GM19035 (cell line): ENCODE measurements around the gene ACACA.

Source experiments
- ATAC-seq: cut with Tn5 transposase; IDR thresholded peaks from one replicate; pipeline ENCODE4 v1.9.1; 2021; ENCODE audit not compliant: unreplicated experiment

ACACA gene

GRCh38 chr17:37109106-37109505 lies 297.5 kb downstream of the ACACA start:
- no peak for ATAC-seq

DNA sequence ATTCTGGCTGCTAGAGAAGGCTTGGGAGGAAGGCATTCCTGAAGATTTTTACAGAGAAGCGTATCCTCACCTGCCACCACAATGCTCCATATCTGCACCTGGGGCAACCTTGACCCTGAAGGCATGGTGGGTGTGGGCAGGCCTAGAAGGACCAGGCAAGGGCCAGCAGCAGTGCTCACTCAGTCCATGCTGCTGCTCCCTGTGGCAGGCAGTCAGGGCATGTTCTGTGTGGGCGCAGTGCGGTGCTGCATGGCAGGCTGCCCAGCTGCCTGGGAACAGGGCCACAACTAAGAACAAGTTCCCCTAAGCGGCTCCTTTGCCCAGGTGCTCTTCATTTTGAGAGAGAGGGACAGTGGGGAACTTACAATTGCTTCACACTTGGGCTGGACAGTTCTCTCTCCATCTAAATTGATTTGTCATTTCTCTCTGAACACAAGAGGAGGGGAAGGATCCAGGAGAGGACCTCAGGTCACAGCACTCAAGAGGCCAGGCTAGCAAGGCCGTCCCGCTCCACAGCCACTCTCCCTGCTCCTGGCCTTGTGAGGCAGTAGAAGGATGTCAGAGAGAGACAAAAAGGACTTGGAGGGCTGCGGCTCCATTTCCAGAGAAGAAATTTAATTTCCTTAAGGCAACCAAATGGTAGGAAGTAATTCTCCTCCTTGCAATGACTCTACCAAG lies 299.1 kb downstream of the ACACA start:
- ATAC-seq = no peak

DNA sequence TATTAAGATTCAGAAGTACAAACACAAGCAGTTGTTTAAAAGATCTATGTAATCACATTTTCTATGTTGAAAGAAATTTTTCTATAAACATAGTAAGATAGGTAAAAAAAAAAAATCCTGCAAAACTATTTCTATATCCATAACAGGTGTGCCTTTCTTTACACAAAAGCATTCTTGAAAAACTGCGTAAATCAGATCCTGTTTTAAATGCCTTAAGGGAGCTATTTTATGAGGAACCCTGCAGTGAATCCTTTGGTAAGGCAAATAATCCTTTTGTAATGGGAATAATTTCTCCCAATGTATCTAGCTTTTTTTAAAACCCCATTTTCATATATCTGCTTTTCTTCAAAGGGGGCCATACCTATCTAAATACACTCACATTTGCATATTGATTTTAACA lies 300.6 kb downstream of the ACACA start:
- no peak for ATAC-seq

- no peak for ATAC-seq
Observed at GRCh38 chr17:37103231-37103630, 303.4 kb downstream of the ACACA start.

- ATAC-seq = no peak
Observed at GRCh38 chr17:37101306-37101705, 305.3 kb downstream of the ACACA start.

- no peak for ATAC-seq
Observed at GRCh38 chr17:37100231-37100630, 306.4 kb downstream of the ACACA start.

- no peak for ATAC-seq
Observed at GRCh38 chr17:37098910-37099664, 307.5 kb downstream of the ACACA start.

DNA sequence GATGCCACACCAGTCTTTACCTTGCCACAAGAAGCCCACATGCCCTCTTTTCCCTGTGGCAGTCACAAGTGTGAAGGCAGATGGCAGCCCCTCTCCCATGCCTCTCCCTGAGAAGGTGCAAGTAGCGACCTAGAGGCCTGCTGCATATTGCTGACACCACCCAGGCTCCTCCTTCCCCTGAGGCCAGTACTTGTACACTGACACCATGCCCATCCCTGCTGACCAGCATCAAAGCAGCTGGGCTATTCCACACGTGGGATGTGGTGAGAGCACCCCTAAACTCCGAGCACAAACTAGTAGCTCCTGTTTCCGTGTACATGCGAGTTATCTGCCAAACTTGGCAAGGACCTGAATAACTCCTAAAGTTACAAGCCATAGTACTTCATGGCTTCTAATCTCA lies 308.5 kb downstream of the ACACA start:
- ATAC-seq = no peak

DNA sequence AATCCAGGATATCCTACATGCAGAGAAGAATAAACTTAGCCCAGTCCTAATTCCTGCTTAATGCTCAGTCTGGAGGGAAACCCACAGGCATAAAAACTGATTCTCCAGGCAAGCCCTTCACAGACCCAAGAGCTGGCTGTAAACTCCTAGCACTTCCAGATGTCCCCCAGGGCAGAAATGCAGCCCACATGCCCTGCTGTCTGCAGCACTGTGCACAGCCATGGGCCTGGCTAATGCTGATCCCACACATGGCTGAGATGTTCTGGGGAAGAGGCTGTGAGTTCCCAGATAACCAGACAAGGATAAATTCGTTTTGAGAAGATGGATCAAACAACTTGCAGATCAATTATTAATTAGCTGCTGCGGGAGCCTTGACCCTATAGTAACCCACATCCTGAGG lies 309.5 kb downstream of the ACACA start:
- ATAC-seq = no peak

DNA sequence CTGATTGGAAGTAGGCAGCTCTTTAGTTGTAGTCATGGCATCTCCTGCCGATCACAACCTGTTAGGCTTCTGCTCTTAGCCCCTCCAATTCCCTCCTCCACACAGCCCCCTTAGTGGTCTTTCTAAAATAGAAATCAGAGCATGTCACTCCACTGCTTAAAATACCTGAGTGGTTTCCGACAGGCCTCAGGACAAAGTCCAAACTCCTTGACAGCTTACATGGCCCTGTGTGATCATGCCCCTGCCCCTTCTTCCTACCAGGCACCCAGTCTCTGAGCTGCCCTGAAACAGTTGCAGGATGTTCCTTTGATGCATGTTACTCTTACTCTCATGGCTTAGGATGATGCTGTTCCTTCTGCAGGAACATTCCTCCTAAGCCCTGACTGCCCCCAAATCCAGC lies 310.6 kb downstream of the ACACA start:
- ATAC-seq = no peak

GRCh38 chr17:37094391-37094790 lies 312.2 kb downstream of the ACACA start:
- no peak for ATAC-seq

DNA sequence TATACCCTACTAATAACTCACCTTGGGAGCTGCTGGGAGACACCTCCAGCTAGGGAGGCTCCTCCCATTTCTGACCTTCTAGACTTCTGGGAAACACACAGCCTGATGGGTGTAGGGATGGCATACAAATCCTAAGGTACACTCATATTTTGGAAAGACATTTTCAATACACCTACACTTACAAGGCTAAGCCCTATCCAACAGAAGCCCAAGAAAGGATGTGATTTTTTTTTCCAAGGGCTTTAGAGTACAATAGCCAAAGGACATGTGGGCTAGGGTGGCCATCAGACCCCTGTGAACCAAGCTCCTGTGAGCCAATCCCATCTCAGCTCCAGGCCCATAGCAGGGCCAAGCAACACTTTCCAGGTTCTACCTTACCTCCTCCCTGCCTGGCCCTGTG lies 313.9 kb downstream of the ACACA start:
- no peak for ATAC-seq

GRCh38 chr17:37092071-37092470 lies 314.6 kb downstream of the ACACA start:
- ATAC-seq = no peak

DNA sequence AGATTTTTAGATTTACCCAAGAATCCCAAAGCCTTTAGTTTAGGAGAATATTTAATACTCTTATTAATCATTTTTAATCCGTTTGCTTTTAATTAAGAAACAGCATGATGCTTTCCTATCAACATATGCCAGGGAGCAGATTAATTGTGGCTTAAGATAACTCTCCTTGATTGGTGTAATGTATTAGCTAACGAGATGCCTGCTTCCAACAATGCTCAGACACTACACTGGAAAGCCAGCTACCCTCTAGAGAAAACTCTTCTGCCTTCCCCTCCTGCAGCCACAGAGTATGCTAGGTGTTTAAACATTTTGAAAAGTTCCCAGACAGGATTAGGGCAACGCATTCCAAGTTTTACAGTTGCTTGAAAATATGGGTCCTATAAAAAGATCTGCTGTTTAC lies 315.7 kb downstream of the ACACA start:
- no peak for ATAC-seq

DNA sequence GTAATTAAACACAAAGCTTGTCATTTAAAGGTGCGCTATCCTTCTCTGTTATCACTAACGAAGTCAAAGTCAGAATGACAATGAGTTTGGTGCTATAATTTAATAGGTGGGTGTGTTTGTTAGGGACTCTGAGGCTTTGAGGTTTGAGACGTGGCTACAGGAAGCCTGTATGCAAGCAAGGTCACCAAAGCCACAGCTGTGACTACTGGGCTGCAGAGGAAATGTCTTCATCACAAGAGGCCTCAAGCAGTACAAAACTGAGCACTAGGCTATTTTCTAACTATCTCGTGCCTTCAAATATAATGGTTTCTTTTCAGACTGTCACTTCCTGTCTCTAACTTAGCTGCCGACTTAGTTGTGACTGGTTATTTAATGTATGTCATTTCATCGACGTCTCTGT lies 316.7 kb downstream of the ACACA start:
- ATAC-seq = no peak

- ATAC-seq = no peak
Observed at GRCh38 chr17:37088913-37089312, 317.7 kb downstream of the ACACA start.

GRCh38 chr17:37088459-37088858 lies 318.2 kb downstream of the ACACA start:
- no peak for ATAC-seq

DNA sequence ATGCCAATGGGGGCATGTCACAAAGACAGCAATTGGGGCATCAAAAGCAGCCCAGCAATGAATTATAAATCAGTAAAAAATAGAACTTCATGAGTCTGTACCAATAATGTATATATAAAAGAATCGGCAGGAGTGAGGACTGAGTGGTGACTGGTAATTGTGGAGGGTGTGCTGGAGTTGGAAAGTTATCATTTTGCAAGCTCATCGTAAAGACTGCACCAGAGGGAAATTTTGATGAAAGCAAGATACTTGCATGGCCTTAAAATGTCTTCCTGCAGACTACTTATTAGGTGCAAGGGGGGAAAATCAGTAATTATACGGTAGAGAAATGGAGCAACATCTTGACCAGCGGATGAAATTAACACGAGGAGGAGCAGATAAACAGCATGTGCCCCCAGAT lies 319.0 kb downstream of the ACACA start:
- ATAC-seq = no peak

DNA sequence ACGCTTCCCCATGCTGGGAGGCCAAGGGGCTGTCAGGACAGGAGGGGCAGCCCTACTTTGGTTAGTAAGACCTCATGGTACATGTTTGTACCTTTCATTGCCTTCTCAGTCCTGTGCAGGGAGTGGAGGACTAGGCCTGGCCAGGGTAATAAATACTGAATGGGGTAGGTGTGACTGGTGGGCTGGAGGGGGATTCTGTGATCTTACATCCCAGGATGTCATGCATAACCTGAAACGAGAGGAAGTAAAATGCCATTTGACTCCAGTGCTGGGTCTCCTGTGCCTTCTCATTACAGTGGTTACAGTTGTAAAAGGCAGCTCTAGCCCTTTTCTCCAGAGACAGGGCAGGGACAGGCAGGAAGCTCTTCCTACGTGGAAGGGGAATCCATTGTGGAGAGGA lies 319.7 kb downstream of the ACACA start:
- ATAC-seq = no peak

DNA sequence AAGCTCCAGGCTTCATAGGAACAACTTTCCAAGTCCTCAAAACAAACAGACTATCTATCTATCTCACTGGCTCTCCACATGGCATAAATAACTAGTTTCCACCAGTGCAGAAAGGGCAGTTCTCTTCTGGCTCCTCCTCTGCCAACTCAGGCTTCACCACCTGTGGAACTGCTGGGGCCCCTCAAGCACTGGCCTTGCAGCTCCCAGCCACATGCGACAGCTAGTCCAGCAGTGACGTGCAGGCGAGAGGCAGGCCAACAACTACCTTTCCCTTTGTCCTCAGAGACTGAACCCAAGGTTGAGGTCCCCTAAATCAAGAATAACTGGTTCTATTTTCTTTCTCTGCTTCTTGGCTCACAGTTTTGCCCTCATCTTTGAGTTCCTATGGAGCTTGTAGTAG lies 320.3 kb downstream of the ACACA start:
- ATAC-seq = no peak

DNA sequence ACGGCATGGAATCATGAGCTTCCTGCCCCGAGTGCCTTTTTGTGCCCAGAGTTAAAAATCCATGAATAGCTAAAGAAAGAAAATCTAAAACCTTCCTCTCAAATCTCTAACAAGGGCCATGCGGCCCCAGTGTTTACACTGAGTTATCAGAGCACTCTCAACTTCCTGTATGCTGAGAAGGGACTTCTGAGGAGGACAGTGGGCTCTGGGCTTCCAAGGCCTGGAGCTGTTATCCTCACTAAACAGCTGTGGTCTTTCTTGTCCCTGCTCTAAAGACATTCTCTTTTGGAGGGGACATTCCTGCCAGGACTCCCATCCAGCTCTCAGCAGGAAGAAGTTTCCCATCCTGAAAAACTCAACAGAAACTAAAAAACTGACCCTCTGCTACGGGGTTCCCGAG lies 322.3 kb downstream of the ACACA start:
- no peak for ATAC-seq

GRCh38 chr17:37083456-37083855 lies 323.2 kb downstream of the ACACA start:
- no peak for ATAC-seq

DNA sequence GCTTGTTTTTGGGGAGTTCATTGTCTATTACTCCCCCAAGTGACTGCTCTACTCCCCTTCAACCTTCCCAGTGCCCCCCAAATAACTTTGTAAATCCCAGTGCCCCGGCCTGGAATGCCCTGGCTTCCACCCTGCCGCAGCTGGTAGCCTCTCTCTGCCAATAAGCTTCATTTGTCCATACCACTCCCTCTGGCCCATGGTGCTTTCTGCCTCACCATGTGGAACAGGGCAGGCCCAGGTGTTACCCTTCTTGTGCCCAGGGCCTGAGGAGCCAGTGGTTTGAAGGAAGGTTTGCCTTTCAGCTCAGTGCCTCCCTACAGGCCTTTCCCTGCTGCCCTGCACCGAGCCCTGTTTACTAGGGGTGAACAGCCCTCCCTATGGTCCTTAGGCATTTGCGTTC lies 323.7 kb downstream of the ACACA start:
- ATAC-seq = no peak
